Uterus (tissue), 4 donors: ENCODE measurements around the gene ASPA. TPM values are rescaled to one million over a fixed set of nuclear protein-coding genes. Genes with fewer than 3 reads are reported as not detected.

Experiments used
- DNase-seq, 2 donors: peaks; one replicate each; pipeline ENCODE4 v3.0.0-alpha.2; 2019 to 2020
- H3K27ac ChIP-seq, 2 donors: fragments of 200-600 bp; sonication (generic); 1 replicate in 1 of 2; 2 replicates in 1 of 2; pipeline ENCODE4 v1.5.1; 2016 to 2018
- H3K27me3 ChIP-seq, 2 donors: fragments of 200-600 bp; sonication (generic); one replicate each; pipeline ENCODE4 v1.5.1; 2018 to 2019; ENCODE audit warnings: control low read depth in 1 of 2
- H3K36me3 ChIP-seq, 2 donors: fragments of 200-600 bp; sonication (generic); one replicate each; pipeline ENCODE4 v1.5.1; 2019; ENCODE audit warnings: control low read depth in 1 of 2
- H3K4me1 ChIP-seq, 2 donors: fragments of 200-600 bp; sonication (generic); one replicate each; pipeline ENCODE4 v1.5.1; 2018 to 2019; ENCODE audit warnings: control low read depth in 1 of 2
- H3K4me3 ChIP-seq, 2 donors: fragments of 200-600 bp; sonication (generic); 1 replicate in 1 of 2; 2 replicates in 1 of 2; pipeline ENCODE4 v1.5.1; 2018 to 2019; ENCODE audit warnings: mild to moderate bottlenecking in 1 of 2
- H3K9me3 ChIP-seq, 2 donors: fragments of 200-600 bp; sonication (generic); one replicate each; pipeline ENCODE4 v1.5.1; 2019; ENCODE audit warnings: control low read depth in 1 of 2
- POLR2A ChIP-seq, 2 donors: fragments of 450-650 bp; IDR thresholded peaks; one replicate each; pipeline ENCODE4 v1.6.1; 2016; ENCODE audit warnings: antibody characterized with exemption in 2 of 2, mild to moderate bottlenecking in 1 of 2, moderate library complexity in 1 of 2
- intact Hi-C: fragments of 100-400 bp; cut with DNase I; formaldehyde crosslinking; loops from one replicate; pipeline ENCODE4 v1.15.1; 2023; ENCODE audit warnings: low total_unique reads
- total RNA-seq, 4 donors: library from RNA; depleted of rRNA in 3 of 4; stranded (reverse); fragments of >200 nt in 3 of 4; gene quantifications; one replicate each; pipeline versions ENCODE4 v1.1.0 to v1.2.4, GENCODE V29; 2014 to 2023
- TF ChIP-seq, protein P1 (sequence below), 4 experiments: fragments of 200-600 bp in 2 of 4; fragments of 450-650 bp in 2 of 4; sonication (generic) in 2 of 4; IDR thresholded peaks; one replicate each; pipeline ENCODE4 v1.5.1; 2016 to 2019; ENCODE audit warnings: antibody characterized with exemption in 4 of 4, mild to moderate bottlenecking in 2 of 4, moderate library complexity in 1 of 4
- donor health status: DM: yes; HTN: yes; CAD: no.

The ASPA gene
- total RNA-seq, 4 donors from 2014 or later: 1.3 to 19.4 (median 12.1) TPM

DNA sequence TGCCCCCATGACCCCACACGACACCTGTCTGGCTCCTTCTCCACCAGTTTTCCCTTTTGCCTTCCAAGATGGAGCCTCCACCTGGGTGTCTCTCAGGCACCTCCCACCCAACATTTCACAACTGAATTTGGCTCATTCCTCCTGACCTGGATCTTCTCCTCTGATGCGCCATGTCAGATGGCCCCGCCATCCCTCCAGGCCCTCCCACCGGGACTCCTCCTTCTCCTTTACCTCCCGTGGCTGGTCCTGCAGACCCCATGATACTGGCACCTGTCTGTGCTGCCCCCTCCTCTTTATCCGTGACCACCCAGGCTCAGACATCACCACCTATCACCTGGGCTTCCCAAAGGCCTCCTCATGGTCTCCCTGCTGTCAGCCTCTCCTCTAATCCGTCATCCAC is 77.1 kb downstream of the ASPA start:
- Histone ChIP-seq H3K4me1 (no peaks in the 10 kb centered on the region), H3K4me3 (no peak overlapping the region), H3K27ac (no peak overlapping the region), H3K9me3 (no peaks in the 10 kb centered on the region), H3K36me3 (no peaks in the 10 kb centered on the region), H3K27me3 (no peaks in the 10 kb centered on the region)
- intact Hi-C loops: no loop called here
- no peak for TF ChIP-seq POLR2A (IDR thresholded peaks at IDR 0.05)
- TF ChIP-seq, protein P1, sequence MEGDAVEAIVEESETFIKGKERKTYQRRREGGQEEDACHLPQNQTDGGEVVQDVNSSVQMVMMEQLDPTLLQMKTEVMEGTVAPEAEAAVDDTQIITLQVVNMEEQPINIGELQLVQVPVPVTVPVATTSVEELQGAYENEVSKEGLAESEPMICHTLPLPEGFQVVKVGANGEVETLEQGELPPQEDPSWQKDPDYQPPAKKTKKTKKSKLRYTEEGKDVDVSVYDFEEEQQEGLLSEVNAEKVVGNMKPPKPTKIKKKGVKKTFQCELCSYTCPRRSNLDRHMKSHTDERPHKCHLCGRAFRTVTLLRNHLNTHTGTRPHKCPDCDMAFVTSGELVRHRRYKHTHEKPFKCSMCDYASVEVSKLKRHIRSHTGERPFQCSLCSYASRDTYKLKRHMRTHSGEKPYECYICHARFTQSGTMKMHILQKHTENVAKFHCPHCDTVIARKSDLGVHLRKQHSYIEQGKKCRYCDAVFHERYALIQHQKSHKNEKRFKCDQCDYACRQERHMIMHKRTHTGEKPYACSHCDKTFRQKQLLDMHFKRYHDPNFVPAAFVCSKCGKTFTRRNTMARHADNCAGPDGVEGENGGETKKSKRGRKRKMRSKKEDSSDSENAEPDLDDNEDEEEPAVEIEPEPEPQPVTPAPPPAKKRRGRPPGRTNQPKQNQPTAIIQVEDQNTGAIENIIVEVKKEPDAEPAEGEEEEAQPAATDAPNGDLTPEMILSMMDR (IDR thresholded peaks at IDR 0.05): no peak
- no peak for DNase-seq

Other genes with a start within 250 kb of the ASPA start
- gene OR3A1, start 177.6 kb upstream of the ASPA start, total RNA-seq: under 1 TPM in 1 of 4 donors, not detected in 3; 0.35 TPM
- gene OR3A2, start 89.7 kb upstream of the ASPA start, total RNA-seq: not detected
- not detected for gene OR1E1, start 77.6 kb upstream of the ASPA start, total RNA-seq
- not detected for gene OR3A3, start 64.6 kb upstream of the ASPA start, total RNA-seq
- gene OR1E2, start 42.2 kb upstream of the ASPA start, total RNA-seq: 1 to 10 TPM in 1 of 4 donors, not detected in 3; 4.6 TPM
- gene SPATA22, start 4.2 kb upstream of the ASPA start, total RNA-seq: under 1 TPM in 1 of 4 donors, not detected in 3; 0.62 TPM
- 1 to 10 TPM in 1 of 4 donors, under 1 TPM in 1, not detected in 2; 0.88 to 1.5 TPM for gene TRPV3, start 81.8 kb downstream of the ASPA start, total RNA-seq
- 10 to 100 TPM in 1 of 4 donors, 1 to 10 TPM in 3; 4.7 to 12.1 (median 8.5) TPM for gene TRPV1, start 133.4 kb downstream of the ASPA start, total RNA-seq
- 10 to 100 TPM in 2 of 4 donors, 1 to 10 TPM in 1, under 1 TPM in 1; 0.26 to 24.4 (median 8.3) TPM for gene SHPK, start 160.3 kb downstream of the ASPA start, total RNA-seq
- gene CTNS, start 160.8 kb downstream of the ASPA start, total RNA-seq: 10 to 100 TPM; 10.8 to 17.8 (median 13.8) TPM
- 10 to 100 TPM; 44.7 to 98.7 (median 74.0) TPM for gene TAX1BP3, start 192.6 kb downstream of the ASPA start, total RNA-seq
- 10 to 100 TPM in 3 of 4 donors, 1 to 10 TPM in 1; 7.1 to 34.7 (median 22.7) TPM for gene EMC6, start 192.8 kb downstream of the ASPA start, total RNA-seq
- gene P2RX5, start 220.2 kb downstream of the ASPA start, total RNA-seq: 1 to 10 TPM in 2 of 4 donors, under 1 TPM in 2; 0.51 to 8.2 (median 1.1) TPM
- 1 to 10 TPM in 1 of 4 donors, not detected in 3; 2.0 TPM for gene HASPIN, start 247.9 kb downstream of the ASPA start, total RNA-seq